Keratinocyte (primary cell): ENCODE results near the gene RIPOR2. TPM values are rescaled to one million over a fixed set of nuclear protein-coding genes. Genes with fewer than 3 reads are reported as not detected.
"Not testable (repeated sequence)": the region's sequence is repeated elsewhere in the genome, so short reads cannot be mapped to it uniquely, and the experiment has no call there.

Experiments used
- DNase-seq: peaks from one replicate; pipeline ENCODE4 v3.0.0-alpha.2; 2011; ENCODE audit warnings: low read depth, missing footprints, low spot score
- FAIRE-seq: peaks from 2 replicates; lab custom pipeline; 2011; peaks lifted over from hg19 to GRCh38; lab: Jason Lieb, UNC
- H2AFZ ChIP-seq: 2 replicates; pipeline ENCODE4 v1.6.0; 2012; ENCODE audit warnings: low read length, control low read depth, inconsistent platforms; ENCODE audit not compliant: control insufficient read depth
- H3K27ac ChIP-seq: 2 replicates; pipeline ENCODE4 v1.5.1; 2011; ENCODE audit warnings: low read length; ENCODE audit not compliant: control insufficient read depth, insufficient read depth
- H3K27me3 ChIP-seq: 3 replicates; pipeline ENCODE4 v1.6.0; 2011; ENCODE audit warnings: low read length; ENCODE audit not compliant: control insufficient read depth, insufficient read depth; ENCODE audit errors: extremely low read depth
- H3K36me3 ChIP-seq, 2 experiments: 2 replicates in 1 of 2; 3 replicates in 1 of 2; pipeline ENCODE4 v1.5.1; 2011; ENCODE audit warnings: low read length in 2 of 2, mild to moderate bottlenecking in 1 of 2; ENCODE audit not compliant: control insufficient read depth in 2 of 2, insufficient read depth in 2 of 2; ENCODE audit errors: extremely low read depth in 1 of 2
- H3K4me1 ChIP-seq: 3 replicates; pipeline ENCODE4 v1.5.1; 2011; ENCODE audit warnings: low read length; ENCODE audit not compliant: control insufficient read depth, insufficient read depth; ENCODE audit errors: extremely low read depth
- H3K4me2 ChIP-seq: 3 replicates; pipeline ENCODE4 v1.6.0; 2011; ENCODE audit warnings: low read depth, low read length; ENCODE audit not compliant: control insufficient read depth, insufficient read depth; ENCODE audit errors: extremely low read depth
- H3K4me3 ChIP-seq, 3 experiments: fragments of 200-600 bp in 1 of 3; sonication (generic) in 1 of 3; 2 replicates in 2 of 3; 3 replicates in 1 of 3; pipeline ENCODE4 v1.5.1; 2011 to 2016; ENCODE audit warnings: low read length in 3 of 3, mild to moderate bottlenecking in 3 of 3, control low read depth in 2 of 3, inconsistent platforms in 1 of 3, low read depth in 1 of 3, mixed read lengths in 1 of 3, mixed run types in 1 of 3, moderate library complexity in 1 of 3; ENCODE audit not compliant: control insufficient read depth in 2 of 3, insufficient read depth in 2 of 3; ENCODE audit errors: extremely low read depth in 1 of 3
- H3K79me2 ChIP-seq: 2 replicates; pipeline ENCODE4 v1.6.0; 2012; ENCODE audit warnings: low read length; ENCODE audit not compliant: control insufficient read depth, insufficient read depth
- H3K9ac ChIP-seq: 3 replicates; pipeline ENCODE4 v1.6.0; 2011; ENCODE audit warnings: low read length; ENCODE audit not compliant: control insufficient read depth, insufficient read depth; ENCODE audit errors: extremely low read depth
- H3K9me1 ChIP-seq: 3 replicates; pipeline ENCODE4 v1.6.0; 2011; ENCODE audit warnings: low read length; ENCODE audit not compliant: control insufficient read depth, insufficient read depth; ENCODE audit errors: extremely low read depth
- H3K9me3 ChIP-seq: 2 replicates; pipeline ENCODE4 v1.5.1; 2012; ENCODE audit warnings: low read depth, low read length; ENCODE audit not compliant: control insufficient read depth
- H4K20me1 ChIP-seq: 3 replicates; pipeline ENCODE4 v1.6.0; 2011; ENCODE audit warnings: low read length; ENCODE audit not compliant: control insufficient read depth, insufficient read depth; ENCODE audit errors: extremely low read depth
- EZH2 ChIP-seq: IDR thresholded peaks from one replicate; pipeline ENCODE4 v1.6.1; 2012; ENCODE audit warnings: inconsistent platforms, mild to moderate bottlenecking, low read length, moderate library complexity
- dilution Hi-C: fragments of 300-500 bp; cut with MboI; formaldehyde crosslinking; loops from one replicate; pipeline ENCODE4 v1.7.0; 2020; ENCODE audit warnings: low sequenced_read_pairs; ENCODE audit not compliant: extremely low pct_ligation_motif_present
- polyA plus RNA-seq, 5 experiments: library from polyadenylated mRNA; depleted of rRNA in 3 of 5; stranded (reverse) in 3 of 5; stranded (forward) in 1 of 5; unstranded in 1 of 5; fragments of >200 nt; gene quantifications; 1 replicate in 1 of 5; 2 replicates in 3 of 5; 3 replicates in 1 of 5; pipeline versions ENCODE4 v1.2.1 to v1.2.3, GENCODE V29; 2011 to 2012; ENCODE audit warnings: missing spikeins in 2 of 5, low read depth in 1 of 5, low replicate concordance in 1 of 5
- TF ChIP-seq, protein P1 (sequence below), 3 experiments: IDR thresholded peaks in 1 of 3; conservative IDR thresholded peaks in 1 of 3; optimal IDR thresholded peaks in 1 of 3; 2 replicates in 2 of 3; 3 replicates in 1 of 3; pipeline versions ENCODE3 to v1.5.1; 2011; ENCODE audit warnings: low read length in 3 of 3, mild to moderate bottlenecking in 3 of 3, moderate library complexity in 2 of 3, control low read depth in 1 of 3, inconsistent platforms in 1 of 3; ENCODE audit not compliant: insufficient read depth in 2 of 3; ENCODE audit errors: extremely low read depth in 1 of 3

Gene RIPOR2
- polyA plus RNA-seq, 1 donor (not counting 4 experiments of a cell fraction or from before 2014, with no cell fraction given): 0.07 TPM

GRCh38 chr6:24768361-24768760 lies 167.4 kb downstream of the RIPOR2 start:
- no peaks in the 10 kb centered on the region for H3K36me3 ChIP-seq
- no peak overlapping the region for H3K4me2 ChIP-seq
- H3K4me3 ChIP-seq: no peak overlapping the region
- FAIRE-seq (no peak), DNase-seq (no peak)
- TF ChIP-seq, protein P1, sequence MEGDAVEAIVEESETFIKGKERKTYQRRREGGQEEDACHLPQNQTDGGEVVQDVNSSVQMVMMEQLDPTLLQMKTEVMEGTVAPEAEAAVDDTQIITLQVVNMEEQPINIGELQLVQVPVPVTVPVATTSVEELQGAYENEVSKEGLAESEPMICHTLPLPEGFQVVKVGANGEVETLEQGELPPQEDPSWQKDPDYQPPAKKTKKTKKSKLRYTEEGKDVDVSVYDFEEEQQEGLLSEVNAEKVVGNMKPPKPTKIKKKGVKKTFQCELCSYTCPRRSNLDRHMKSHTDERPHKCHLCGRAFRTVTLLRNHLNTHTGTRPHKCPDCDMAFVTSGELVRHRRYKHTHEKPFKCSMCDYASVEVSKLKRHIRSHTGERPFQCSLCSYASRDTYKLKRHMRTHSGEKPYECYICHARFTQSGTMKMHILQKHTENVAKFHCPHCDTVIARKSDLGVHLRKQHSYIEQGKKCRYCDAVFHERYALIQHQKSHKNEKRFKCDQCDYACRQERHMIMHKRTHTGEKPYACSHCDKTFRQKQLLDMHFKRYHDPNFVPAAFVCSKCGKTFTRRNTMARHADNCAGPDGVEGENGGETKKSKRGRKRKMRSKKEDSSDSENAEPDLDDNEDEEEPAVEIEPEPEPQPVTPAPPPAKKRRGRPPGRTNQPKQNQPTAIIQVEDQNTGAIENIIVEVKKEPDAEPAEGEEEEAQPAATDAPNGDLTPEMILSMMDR (optimal IDR thresholded peaks at IDR 0.05 in 1 of 3, IDR thresholded peaks at IDR 0.05 in 1 of 3, conservative IDR thresholded peaks at IDR 0.05 in 1 of 3; ENCODE audit: extremely low read depth in 1 of 3, insufficient read depth in 2 of 3, low read length in 3 of 3): no peak
- no peak for TF ChIP-seq EZH2
- no peak overlapping the region for H2AFZ ChIP-seq
- no peaks in the 10 kb centered on the region for H4K20me1 ChIP-seq
- no peak overlapping the region for H3K27ac ChIP-seq
- no peaks in the 10 kb centered on the region for H3K9me1 ChIP-seq
- H3K9ac ChIP-seq: no peak overlapping the region
- H3K79me2 ChIP-seq: no peaks in the 10 kb centered on the region
- no peaks in the 10 kb centered on the region for H3K27me3 ChIP-seq
- dilution Hi-C loops: no loop called here
- H3K4me1 ChIP-seq: peaks cover 5% of the 10 kb centered on the region
- H3K9me3 ChIP-seq: no peaks in the 10 kb centered on the region

DNA sequence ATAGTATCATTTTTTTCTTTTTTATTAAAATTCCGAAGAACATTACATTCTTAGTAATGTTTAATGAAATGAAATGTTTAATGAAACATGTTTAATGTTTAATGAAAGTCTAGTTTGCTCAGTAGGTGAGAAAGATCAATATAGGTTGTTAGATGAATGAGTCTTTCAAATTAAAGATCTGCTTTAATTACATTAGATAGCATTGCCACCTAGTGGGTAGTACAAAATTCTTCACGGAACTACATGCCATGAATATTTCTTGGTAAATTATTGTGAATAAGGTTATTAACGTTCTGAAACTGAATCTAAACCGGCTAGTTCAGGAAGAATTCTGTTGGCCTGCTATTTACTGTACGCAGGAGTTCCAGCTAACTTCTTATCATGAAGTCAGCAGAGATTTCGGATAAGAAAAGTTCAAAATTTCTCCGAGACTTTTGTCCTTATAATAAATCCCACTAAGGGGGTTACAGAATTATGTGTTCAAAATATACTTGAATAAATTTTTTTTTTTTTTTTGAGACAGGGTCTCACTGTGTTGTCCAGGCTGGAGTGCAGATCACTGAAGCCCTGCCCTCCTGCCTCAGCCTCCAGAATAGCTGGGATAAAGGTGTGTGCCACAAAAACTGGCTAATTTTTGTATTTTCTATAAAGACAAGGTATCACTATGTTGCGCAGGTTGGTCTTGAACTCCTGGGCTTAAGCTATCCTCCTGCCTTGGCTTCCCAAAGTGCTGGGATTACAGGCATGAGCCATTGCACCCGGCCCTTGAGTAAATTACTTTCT lies 168.9 kb downstream of the RIPOR2 start:
- Histone ChIP-seq H4K20me1 (no peaks in the 10 kb centered on the region), H3K9ac (no peak overlapping the region), H3K9me3 (no peaks in the 10 kb centered on the region), H3K4me2 (peak overlapping the region; percentile 24), H3K79me2 (no peaks in the 10 kb centered on the region), H2AFZ (peak overlapping the region; percentile 54), H3K27me3 (no peaks in the 10 kb centered on the region), H3K9me1 (no peaks in the 10 kb centered on the region), H3K4me3 (no peak overlapping the region), H3K27ac (no peak overlapping the region), H3K36me3 (no peaks in the 10 kb centered on the region), H3K4me1 (peaks cover 5% of the 10 kb centered on the region)
- DNase-seq (no peak), FAIRE-seq (no peak)
- no peak for TF ChIP-seq EZH2
- TF ChIP-seq, protein P1 (optimal IDR thresholded peaks at IDR 0.05 in 1 of 3, IDR thresholded peaks at IDR 0.05 in 1 of 3, conservative IDR thresholded peaks at IDR 0.05 in 1 of 3; ENCODE audit: extremely low read depth in 1 of 3, insufficient read depth in 2 of 3, low read length in 3 of 3): peak in 1 of 3 experiments; percentile 43
- dilution Hi-C loops: no loop called here

- H3K9me3 ChIP-seq, H3K4me1 ChIP-seq, H3K27me3 ChIP-seq, H3K36me3 ChIP-seq, FAIRE-seq, H4K20me1 ChIP-seq, dilution Hi-C loops, H2AFZ ChIP-seq, H3K9me1 ChIP-seq, H3K4me3 ChIP-seq, H3K79me2 ChIP-seq, DNase-seq, H3K4me2 ChIP-seq, H3K9ac ChIP-seq, H3K27ac ChIP-seq: not testable (repeated sequence)
Measured at GRCh38 chr6:24765968-24766367, 169.8 kb downstream of the RIPOR2 start.
